GM19240 (cell line): ENCODE data around the gene LNX2.

Experiments
- DNase-seq: peaks from one replicate; pipeline ENCODE4 v3.0.0; 2011; ENCODE audit warnings: low spot score; ENCODE audit not compliant: insufficient read length

LNX2 gene

DNA sequence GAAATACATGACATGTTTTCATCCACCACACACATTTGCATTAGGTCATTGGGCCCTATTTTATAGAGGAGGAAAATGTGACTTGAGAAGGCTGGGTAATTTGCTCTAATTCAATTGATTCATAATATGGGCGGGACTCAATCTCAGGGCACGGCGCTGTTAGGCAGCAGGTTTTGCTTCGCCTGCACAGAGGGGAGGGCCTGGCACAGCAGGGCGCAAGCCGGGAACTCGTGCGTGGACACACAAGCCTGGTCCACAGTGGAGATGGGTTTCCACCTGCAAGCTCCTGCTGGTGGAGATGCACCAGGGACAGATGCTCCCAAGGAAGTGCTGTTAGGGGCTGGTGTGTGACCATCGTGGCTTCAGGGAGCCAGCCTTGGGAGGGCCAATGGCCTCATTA, 111.5 kb downstream of the LNX2 start:
- DNase-seq, result no peak

GRCh38 chr13:27505792-27506191, 114.5 kb downstream of the LNX2 start:
- DNase-seq, result no peak

- no peak for DNase-seq
Measured at GRCh38 chr13:27504868-27505194, 115.5 kb downstream of the LNX2 start.

GRCh38 chr13:27504128-27504867, 116.0 kb downstream of the LNX2 start:
- no peak for DNase-seq

DNA sequence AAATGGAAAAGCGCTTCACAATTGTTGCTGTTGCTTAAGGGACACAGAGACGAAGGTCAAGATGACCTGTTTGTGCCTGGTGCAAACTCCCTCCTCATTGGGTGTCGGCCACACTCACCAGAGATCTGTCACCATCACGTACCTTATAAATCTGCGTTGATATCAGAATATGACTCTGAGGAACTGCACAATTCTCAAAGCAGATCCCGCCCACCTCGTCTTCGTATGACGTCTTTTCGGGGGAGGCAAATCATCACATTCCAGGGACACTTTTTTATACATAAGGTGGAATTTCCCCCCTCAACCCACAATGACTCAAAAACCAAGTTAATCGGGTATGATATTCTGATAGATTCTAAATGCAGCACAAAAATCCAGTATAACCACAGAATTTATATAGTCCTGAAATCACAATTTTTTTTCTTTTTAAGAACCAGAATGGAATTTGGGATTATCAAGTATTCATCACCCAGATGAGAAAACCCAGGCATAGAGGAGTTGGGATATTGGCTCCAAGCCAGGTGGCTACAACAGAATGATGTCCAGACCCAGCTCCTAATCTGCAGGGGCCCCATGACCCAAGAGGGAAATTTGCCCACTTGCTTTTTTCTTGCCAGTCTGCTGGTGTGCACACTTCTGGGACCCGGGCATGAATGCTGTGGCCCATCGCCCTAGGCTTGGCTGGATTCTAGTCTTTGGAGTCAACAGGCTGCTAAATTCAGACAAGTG, 119.4 kb downstream of the LNX2 start:
- no peak for DNase-seq

- no peak for DNase-seq
Measured at GRCh38 chr13:27497563-27498230, 122.6 kb downstream of the LNX2 start.

DNA sequence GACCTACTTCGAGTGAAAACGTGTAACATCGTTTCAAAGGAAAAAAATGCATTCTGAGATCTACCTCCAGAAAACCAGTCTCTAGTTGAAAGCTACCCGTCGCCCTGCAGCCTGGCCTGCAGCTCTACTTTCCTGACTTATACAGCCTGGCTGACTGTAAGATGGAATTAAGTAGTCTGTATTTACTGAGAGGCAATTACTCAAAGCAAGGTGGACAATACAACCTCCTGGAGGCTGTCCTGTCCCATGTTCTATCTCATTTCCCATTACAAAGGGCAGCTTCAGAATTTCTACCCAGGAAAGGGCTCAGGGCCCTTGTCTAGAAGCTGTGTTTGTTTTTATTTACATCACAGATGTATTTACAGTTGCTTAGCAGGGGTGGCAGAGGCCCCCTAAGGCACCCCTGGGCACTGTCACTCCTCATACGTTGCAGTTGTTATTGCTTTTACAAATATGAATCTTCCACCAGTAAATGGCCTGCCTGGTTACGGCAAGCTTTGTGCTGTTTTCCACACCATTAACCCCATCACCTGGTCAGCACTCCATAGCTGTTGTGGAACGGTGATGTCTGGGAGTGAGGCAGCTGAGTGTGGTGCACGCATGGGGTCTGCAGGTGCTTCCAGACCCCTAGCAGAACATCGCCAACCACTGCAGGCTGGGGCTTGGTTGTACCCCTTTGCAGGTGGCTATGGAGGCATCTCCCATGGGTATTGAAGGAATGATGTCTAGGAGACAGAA, 123.6 kb downstream of the LNX2 start:
- no peak for DNase-seq

- no peak for DNase-seq
Measured at GRCh38 chr13:27496006-27496405, 124.3 kb downstream of the LNX2 start.
